ENCODE data around the gene CTSC. TPM values are rescaled to one million over a fixed set of nuclear protein-coding genes. Genes with fewer than 3 reads are reported as not detected.

Gene CTSC
- total RNA-seq, 1 experiment from 2014 or later = 250 TPM

DNA sequence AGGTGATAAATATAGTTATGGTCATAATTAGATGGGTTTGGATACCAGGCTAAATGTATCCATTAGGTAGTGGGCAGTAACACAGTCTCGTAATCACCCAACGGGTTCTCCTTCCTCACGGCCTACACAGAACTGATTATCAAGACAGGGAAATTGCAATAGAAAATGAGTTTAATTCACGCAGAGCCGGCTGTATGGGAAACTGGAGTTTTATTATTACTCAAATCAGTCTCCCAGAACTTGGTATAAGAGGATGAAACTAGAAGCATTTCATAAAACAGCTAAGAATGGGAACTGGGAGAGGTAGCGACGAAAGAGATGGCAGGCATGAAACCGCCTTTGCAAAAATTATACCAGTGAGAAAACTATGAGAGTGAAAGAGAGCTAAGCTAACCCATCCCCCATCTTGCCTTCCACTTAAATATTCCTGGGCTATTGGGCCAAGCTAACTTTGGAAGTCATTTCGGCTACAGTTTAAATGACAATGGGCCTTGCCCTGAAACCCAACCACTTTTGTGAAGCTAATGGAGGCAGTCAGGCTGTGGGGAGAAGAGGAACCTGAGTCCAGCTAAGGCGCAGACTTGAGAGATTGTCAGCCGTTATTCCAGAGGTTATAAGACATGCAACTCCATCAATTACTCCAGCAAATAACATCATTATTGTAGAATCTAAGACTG, 29.6 kb downstream of the CTSC start:
- H3K4me3 Mint-ChIP-seq (ENCODE audit: unreplicated experiment) = no peak overlapping the region
- H3K4me1 Mint-ChIP-seq (ENCODE audit: low read depth, unreplicated experiment) = no peaks in the 10 kb centered on the region
- Histone ChIP-seq H3K4me1 (no peaks in the 10 kb centered on the region), H3K36me3 (ENCODE audit: control insufficient read depth, insufficient read depth, low read length) (no peaks in the 10 kb centered on the region), H3K27me3 (replicated peaks; ENCODE audit: control insufficient read depth, insufficient read depth, low read length) (no peaks in the 10 kb centered on the region), H3K9me3 (no peaks in the 10 kb centered on the region), H3K4me3 (ENCODE audit: low read depth, low read length) (no peak overlapping the region)
- CTCF ChIA-PET = no interaction called here
- DNase-seq = no peak
- H3K36me3 Mint-ChIP-seq (ENCODE audit: insufficient read depth, unreplicated experiment) = peaks cover 20% of the 10 kb centered on the region
- no peaks in the 10 kb centered on the region for H3K9me3 Mint-ChIP-seq (ENCODE audit: unreplicated experiment)
- no peaks in the 10 kb centered on the region for H3K27me3 Mint-ChIP-seq (ENCODE audit: insufficient read depth, unreplicated experiment)
- TF ChIP-seq, protein P1, sequence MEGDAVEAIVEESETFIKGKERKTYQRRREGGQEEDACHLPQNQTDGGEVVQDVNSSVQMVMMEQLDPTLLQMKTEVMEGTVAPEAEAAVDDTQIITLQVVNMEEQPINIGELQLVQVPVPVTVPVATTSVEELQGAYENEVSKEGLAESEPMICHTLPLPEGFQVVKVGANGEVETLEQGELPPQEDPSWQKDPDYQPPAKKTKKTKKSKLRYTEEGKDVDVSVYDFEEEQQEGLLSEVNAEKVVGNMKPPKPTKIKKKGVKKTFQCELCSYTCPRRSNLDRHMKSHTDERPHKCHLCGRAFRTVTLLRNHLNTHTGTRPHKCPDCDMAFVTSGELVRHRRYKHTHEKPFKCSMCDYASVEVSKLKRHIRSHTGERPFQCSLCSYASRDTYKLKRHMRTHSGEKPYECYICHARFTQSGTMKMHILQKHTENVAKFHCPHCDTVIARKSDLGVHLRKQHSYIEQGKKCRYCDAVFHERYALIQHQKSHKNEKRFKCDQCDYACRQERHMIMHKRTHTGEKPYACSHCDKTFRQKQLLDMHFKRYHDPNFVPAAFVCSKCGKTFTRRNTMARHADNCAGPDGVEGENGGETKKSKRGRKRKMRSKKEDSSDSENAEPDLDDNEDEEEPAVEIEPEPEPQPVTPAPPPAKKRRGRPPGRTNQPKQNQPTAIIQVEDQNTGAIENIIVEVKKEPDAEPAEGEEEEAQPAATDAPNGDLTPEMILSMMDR (IDR thresholded peaks at IDR 0.05; ENCODE audit: insufficient read depth in 1 of 2, low read depth in 1 of 2, low read length in 1 of 2, severe bottlenecking in 1 of 2, unreplicated experiment in 1 of 2) = no peak
- intact Hi-C loops (cut with micrococcal nuclease; ENCODE audit: unreplicated experiment) = no loop called here
- POLR2A ChIA-PET = no interaction called here
- no TSS peak for BruUV-seq (replicated peaks)
- no peak overlapping the region for H3K27ac Mint-ChIP-seq (ENCODE audit: unreplicated experiment)

GRCh38 chr11:88306785-88307184, 30.8 kb downstream of the CTSC start:
- TF ChIP-seq, protein P1 (IDR thresholded peaks at IDR 0.05; ENCODE audit: insufficient read depth in 1 of 2, low read depth in 1 of 2, low read length in 1 of 2, severe bottlenecking in 1 of 2, unreplicated experiment in 1 of 2) = no peak
- Histone ChIP-seq H3K9me3 (no peaks in the 10 kb centered on the region), H3K36me3 (ENCODE audit: control insufficient read depth, insufficient read depth, low read length) (no peaks in the 10 kb centered on the region), H3K4me1 (no peaks in the 10 kb centered on the region), H3K4me3 (ENCODE audit: low read depth, low read length) (no peak overlapping the region), H3K27me3 (replicated peaks; ENCODE audit: control insufficient read depth, insufficient read depth, low read length) (no peaks in the 10 kb centered on the region)
- no peak overlapping the region for H3K4me3 Mint-ChIP-seq (ENCODE audit: unreplicated experiment)
- no peak overlapping the region for H3K27ac Mint-ChIP-seq (ENCODE audit: unreplicated experiment)
- peaks cover 20% of the 10 kb centered on the region for H3K36me3 Mint-ChIP-seq (ENCODE audit: insufficient read depth, unreplicated experiment)
- no peaks in the 10 kb centered on the region for H3K27me3 Mint-ChIP-seq (ENCODE audit: insufficient read depth, unreplicated experiment)
- CTCF ChIA-PET = no interaction called here
- H3K9me3 Mint-ChIP-seq (ENCODE audit: unreplicated experiment) = no peaks in the 10 kb centered on the region
- peaks cover 5% of the 10 kb centered on the region for H3K4me1 Mint-ChIP-seq (ENCODE audit: low read depth, unreplicated experiment)
- intact Hi-C loops (cut with micrococcal nuclease; ENCODE audit: unreplicated experiment) = no loop called here
- POLR2A ChIA-PET = no interaction called here
- no peak for DNase-seq
- no TSS peak for BruUV-seq (replicated peaks)

DNA sequence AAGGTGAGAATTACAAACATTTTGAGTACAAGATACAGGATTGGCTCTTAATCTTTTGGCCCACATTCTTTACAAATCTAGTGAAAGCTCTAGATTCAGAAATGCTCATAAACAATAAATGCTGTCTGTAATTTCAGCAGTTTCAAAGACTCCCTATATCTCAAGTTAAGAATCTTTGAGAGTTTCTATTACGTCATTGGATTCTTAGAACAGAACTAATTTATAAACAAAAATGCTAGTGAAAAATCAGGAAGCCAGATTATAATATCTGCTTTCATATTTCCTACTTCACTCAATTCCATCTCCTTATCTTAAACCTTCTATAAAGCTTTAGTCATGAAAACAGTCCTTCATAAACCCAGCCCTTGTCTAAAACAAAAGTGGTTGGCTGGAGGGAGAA, 32.1 kb downstream of the CTSC start:
- H3K36me3 ChIP-seq (ENCODE audit: control insufficient read depth, insufficient read depth, low read length) = no peaks in the 10 kb centered on the region
- H3K9me3 ChIP-seq = no peaks in the 10 kb centered on the region
- TF ChIP-seq, protein P1 (IDR thresholded peaks at IDR 0.05; ENCODE audit: insufficient read depth in 1 of 2, low read depth in 1 of 2, low read length in 1 of 2, severe bottlenecking in 1 of 2, unreplicated experiment in 1 of 2) = no peak
- H3K4me1 ChIP-seq = peaks cover 10% of the 10 kb centered on the region
- Mint-ChIP-seq H3K9me3 (ENCODE audit: unreplicated experiment) (no peaks in the 10 kb centered on the region), H3K27me3 (ENCODE audit: insufficient read depth, unreplicated experiment) (no peaks in the 10 kb centered on the region), H3K4me1 (ENCODE audit: low read depth, unreplicated experiment) (peaks cover 17% of the 10 kb centered on the region), H3K36me3 (ENCODE audit: insufficient read depth, unreplicated experiment) (peaks cover 26% of the 10 kb centered on the region), H3K4me3 (ENCODE audit: unreplicated experiment) (no peak overlapping the region), H3K27ac (ENCODE audit: unreplicated experiment) (no peak overlapping the region)
- H3K27me3 ChIP-seq (replicated peaks; ENCODE audit: control insufficient read depth, insufficient read depth, low read length) = no peaks in the 10 kb centered on the region
- no peak overlapping the region for H3K4me3 ChIP-seq (ENCODE audit: low read depth, low read length)
- intact Hi-C loops (cut with micrococcal nuclease; ENCODE audit: unreplicated experiment) = no loop called here
- no peak for DNase-seq
- CTCF ChIA-PET = no interaction called here
- POLR2A ChIA-PET = no interaction called here
- BruUV-seq (replicated peaks) = no TSS peak

All from Caco-2 (cell line).